Measurements from ENCODE around the gene FHIT.

FHIT gene

GRCh38 chr3:60215946-60216345 lies 1035.3 kb downstream of the FHIT start:
- DNase-seq (ENCODE audit: low read depth) = no peak

- no peak for DNase-seq (ENCODE audit: low read depth)
Observed at GRCh38 chr3:60207905-60208304, 1043.3 kb downstream of the FHIT start.

- no peak for DNase-seq (ENCODE audit: low read depth)
Observed at GRCh38 chr3:60206206-60206605, 1045.0 kb downstream of the FHIT start.

GRCh38 chr3:60202052-60202726 lies 1049.1 kb downstream of the FHIT start:
- DNase-seq (ENCODE audit: low read depth) = no peak

- no peak for DNase-seq (ENCODE audit: low read depth)
Observed at GRCh38 chr3:60199306-60199705, 1051.9 kb downstream of the FHIT start.

GRCh38 chr3:60198179-60198720 lies 1053.0 kb downstream of the FHIT start:
- no peak for DNase-seq (ENCODE audit: low read depth)

DNA sequence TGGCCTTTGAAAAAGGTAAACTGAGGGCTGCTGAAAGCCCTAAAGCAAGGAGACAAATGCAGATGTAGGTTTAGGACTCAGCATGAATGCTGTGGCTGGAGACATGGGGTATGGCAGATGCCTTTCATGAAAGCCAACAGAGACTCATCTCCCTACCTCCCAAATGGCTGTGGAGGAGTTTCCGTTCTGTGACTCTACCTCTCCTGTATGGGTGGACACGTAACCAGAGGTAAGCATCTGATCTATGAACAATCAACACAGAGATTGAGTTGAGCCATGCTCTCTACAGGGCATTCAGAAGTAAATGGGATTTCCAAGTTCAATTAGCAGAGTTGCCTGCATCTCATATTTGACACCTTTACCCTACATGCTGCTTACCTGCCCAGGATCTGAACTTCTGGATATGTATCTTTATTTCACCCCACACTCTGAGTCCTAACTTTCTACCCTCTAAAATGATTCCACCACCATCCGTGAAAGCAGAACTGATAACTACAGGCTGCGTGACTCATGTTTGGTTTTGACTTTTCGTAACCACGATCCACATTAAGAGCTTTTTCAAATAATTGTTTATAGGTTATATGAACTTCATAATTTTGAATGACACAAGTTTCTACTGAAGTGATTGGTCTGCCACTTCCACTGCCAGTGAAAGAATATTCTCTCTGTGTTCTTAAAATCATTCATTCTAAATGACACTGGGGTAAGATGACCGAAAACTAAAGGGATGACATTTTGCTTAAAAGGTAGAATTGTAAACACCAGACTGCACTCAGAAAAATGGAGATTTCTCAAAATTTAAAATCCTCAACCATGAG lies 1058.7 kb downstream of the FHIT start:
- DNase-seq (ENCODE audit: low read depth) = no peak

DNA sequence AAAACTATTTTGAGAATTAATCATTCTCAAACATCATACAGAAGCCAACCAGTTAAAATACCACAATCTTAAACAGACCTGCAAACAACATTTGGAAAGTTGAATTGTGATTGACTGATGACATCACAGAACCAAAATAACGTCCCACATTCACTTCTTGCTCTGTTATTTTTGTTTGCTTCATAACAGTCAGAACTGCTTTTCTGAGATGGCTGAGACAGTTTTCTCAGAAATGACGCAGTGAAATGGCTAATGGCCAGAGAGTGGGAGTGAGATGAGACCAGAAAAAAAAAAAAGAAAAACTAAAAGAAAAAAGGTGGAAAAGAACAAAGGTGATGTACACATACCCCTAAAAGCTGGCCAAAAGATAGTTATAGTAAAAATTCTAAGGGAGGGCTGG lies 1061.2 kb downstream of the FHIT start:
- no peak for DNase-seq (ENCODE audit: low read depth)

DNA sequence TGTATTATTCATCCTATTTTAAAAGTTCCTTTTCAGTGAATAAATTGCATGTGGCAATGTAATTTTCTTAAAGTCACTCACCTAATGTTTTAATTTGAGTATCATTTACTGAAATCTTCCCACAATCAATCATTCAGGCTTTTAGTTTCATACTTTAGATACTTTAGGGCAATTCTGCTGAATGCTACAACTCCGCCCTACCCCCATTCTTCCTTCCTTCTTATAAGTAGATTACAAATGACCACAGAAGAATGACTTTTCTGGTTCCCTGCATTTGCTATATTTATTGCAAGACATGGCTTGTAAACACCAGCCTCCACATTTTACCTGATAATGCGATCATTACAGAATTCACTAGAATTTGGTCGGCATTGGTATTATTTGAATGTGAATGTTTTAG lies 1061.9 kb downstream of the FHIT start:
- DNase-seq (ENCODE audit: low read depth) = no peak

- DNase-seq (ENCODE audit: low read depth) = no peak
Observed at GRCh38 chr3:60188803-60189202, 1062.4 kb downstream of the FHIT start.

GRCh38 chr3:60187343-60187742 lies 1063.9 kb downstream of the FHIT start:
- DNase-seq (ENCODE audit: low read depth) = no peak

GRCh38 chr3:60186359-60186758 lies 1064.9 kb downstream of the FHIT start:
- DNase-seq (ENCODE audit: low read depth) = no peak

DNA sequence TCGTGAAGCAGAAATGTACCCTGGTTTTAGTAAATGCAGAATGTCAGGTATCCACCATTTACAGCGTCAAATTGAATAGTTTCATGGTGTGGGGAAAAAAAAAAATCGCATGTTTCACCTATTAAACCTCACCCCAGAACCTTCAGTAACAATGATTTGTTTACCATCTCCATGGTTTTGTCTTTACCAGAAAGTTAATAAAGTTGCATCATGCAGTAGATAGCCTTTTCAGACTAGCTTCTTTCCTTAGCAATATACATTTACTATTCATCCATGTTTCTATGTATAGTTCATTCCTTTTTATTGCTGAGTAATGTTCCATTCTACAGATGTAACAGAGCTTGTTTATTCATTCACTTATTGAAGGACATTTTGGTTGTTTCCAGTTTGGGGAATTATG lies 1066.1 kb downstream of the FHIT start:
- no peak for DNase-seq (ENCODE audit: low read depth)

DNA sequence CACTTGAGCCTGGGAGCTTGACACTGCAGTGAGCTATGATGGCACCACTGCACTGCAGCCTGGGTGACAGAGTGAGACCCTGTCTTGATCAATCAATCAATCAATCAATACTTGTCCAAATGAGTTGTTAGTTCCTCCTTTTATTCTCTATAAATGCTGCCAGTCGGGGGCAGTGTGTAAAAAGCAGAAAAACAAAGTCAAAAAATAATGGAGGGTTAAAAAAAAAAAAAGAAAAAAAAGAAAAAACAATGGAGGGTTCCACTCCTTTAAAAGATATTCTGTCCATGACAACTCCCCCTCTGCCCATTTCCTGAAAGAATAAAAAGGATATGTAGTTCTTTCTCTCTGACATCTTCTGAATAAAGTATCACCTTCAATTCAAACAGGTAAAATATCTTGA lies 1068.6 kb downstream of the FHIT start:
- no peak for DNase-seq (ENCODE audit: low read depth)

- no peak for DNase-seq (ENCODE audit: low read depth)
Observed at GRCh38 chr3:60178931-60179653, 1072.2 kb downstream of the FHIT start.

DNA sequence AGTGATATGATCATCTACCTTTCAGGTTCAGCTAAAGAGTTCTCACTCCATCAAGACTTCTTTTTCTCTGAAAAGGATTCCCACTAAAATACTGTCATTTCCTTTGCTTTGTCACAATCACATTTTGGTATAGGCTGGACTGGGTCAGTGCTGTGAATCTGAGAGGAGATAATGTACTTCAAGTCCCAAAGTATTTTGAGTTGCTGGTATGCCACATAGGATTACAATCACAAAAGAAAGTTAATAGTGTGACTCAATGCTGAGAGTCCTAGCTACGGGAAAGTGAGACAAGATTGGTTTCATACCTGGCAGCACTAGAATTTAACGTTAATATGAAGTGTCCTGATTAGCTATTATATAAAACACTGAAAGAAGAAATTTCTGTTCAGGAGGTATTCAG lies 1073.5 kb downstream of the FHIT start:
- DNase-seq (ENCODE audit: low read depth) = no peak

GRCh38 chr3:60176614-60177013 lies 1074.6 kb downstream of the FHIT start:
- DNase-seq (ENCODE audit: low read depth) = no peak

GRCh38 chr3:60175680-60176079 lies 1075.6 kb downstream of the FHIT start:
- DNase-seq (ENCODE audit: low read depth) = no peak

GRCh38 chr3:60169755-60170154 lies 1081.5 kb downstream of the FHIT start:
- no peak for DNase-seq (ENCODE audit: low read depth)

GRCh38 chr3:60167186-60167585 lies 1084.1 kb downstream of the FHIT start:
- no peak for DNase-seq (ENCODE audit: low read depth)

DNA sequence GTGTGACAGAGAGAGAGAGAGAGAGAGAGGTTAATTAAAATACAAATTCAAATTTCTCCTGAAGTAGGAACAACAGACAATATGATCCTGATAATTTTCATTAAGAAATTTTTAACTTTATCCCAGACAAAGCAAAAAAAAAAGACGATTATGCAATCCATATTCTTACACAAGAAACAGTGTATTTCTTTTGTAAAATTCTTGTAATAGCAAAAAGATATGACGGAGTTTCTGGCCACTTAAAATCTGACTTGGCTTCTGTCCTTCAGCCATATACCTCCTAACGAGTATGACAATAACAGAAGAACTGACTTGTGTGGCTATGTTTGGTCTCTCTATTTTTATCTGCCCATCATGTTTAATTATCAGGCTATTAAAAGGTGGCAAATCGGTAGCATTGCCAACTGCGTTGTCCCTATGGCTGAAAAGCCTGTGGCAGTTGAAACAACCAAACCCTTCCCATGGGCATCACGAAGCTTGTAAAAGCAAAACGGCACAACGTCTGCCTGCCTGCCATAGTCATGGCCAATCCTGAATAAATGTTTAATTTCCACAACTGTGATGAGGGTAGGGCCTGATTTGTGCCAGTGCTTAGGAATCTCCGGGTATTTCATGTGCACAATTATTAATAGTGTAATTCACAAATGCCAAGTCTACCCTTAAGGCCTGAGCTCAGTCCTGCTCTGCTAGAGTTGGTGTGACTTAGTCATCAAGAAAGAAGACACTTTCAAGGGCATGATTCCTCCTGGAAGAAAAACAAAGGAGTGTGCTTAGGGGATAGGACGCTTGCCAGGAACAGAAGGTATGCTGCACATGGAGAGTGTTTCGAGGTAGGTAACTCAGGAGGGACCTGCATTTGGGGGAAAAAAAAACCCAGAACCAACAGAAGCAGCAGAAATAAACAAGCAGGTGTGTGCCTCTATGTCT lies 1090.2 kb downstream of the FHIT start:
- no peak for DNase-seq (ENCODE audit: low read depth)

Data from ELR (cell line).